PC-3 (cell line): Measurements from ENCODE around the gene CHD6.

ENCODE experiments used
- CTCF ChIP-seq: fragments of 300-600 bp; sonication (generic); conservative IDR thresholded peaks from 2 replicates; pipeline ENCODE4 v1.5.1; 2017; ENCODE audit warnings: antibody characterized with exemption, low read depth, mild to moderate bottlenecking, low read length
- EZH2 ChIP-seq: fragments of 300-600 bp; sonication (generic); IDR thresholded peaks from one replicate; pipeline ENCODE4 v1.6.1; 2017; ENCODE audit warnings: antibody characterized with exemption, mild to moderate bottlenecking, low read length; ENCODE audit not compliant: unreplicated experiment
- EZH2phosphoT487 ChIP-seq: fragments of 300-600 bp; sonication (generic); IDR thresholded peaks from 2 replicates; pipeline ENCODE4 v1.6.1; 2018; ENCODE audit warnings: mild to moderate bottlenecking, antibody characterized with exemption, low read length, borderline replicate concordance

DNA sequence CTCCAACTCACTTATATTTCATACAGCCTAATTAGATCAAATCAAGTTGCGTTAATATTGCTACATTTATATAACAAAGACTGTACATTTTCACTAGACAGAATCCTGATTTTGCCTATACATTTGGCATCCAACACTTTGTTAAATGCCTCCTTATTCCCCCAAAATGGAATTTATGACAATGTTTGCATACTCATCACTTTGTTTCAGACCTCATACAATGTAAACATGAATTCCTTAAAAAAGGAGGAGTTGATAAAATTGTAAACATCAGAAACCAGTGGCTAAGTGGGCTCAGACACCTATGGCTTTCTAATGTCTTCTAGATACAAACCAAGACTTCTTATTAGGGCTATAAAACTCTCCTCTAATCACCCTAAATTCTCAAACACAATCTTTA lies 87.3 kb downstream of the CHD6 start:
- no peak for TF ChIP-seq CTCF
- TF ChIP-seq EZH2 = no peak
- TF ChIP-seq EZH2phosphoT487 = no peak
